Bronchial epithelial cell (primary cell): Measurements from ENCODE around the gene ADARB2. TPM values are rescaled to one million over a fixed set of nuclear protein-coding genes. Genes with fewer than 3 reads are reported as not detected.

Experiments used
- DNase-seq: peaks from one replicate; pipeline ENCODE4 v3.0.0-alpha.2; 2010; ENCODE audit warnings: low read depth
- FAIRE-seq: peaks from 2 replicates; lab custom pipeline; 2011; peaks lifted over from hg19 to GRCh38; lab: Jason Lieb, UNC
- H3K27me3 ChIP-seq: 2 replicates; pipeline ENCODE4 v1.5.1; 2011; ENCODE audit warnings: low read length; ENCODE audit not compliant: control insufficient read depth, insufficient read depth
- H3K36me3 ChIP-seq: 2 replicates; pipeline ENCODE4 v1.5.1; 2011; ENCODE audit warnings: low read length; ENCODE audit not compliant: control insufficient read depth, insufficient read depth
- H3K4me3 ChIP-seq: 2 replicates; pipeline ENCODE4 v1.5.1; 2011; ENCODE audit warnings: mild to moderate bottlenecking, low read depth, low read length, control low read depth
- total RNA-seq: library from RNA; depleted of rRNA; stranded (reverse); fragments of >200 nt; gene quantifications from 2 replicates; pipeline ENCODE4 v1.2.1, GENCODE V29; 2014
- TF ChIP-seq, protein P1 (sequence below): IDR thresholded peaks from 2 replicates; pipeline ENCODE4 v1.5.1; 2011; ENCODE audit warnings: mild to moderate bottlenecking, moderate library complexity, low read length, control low read depth, inconsistent platforms; ENCODE audit not compliant: insufficient read depth, severe bottlenecking

Gene ADARB2
- total RNA-seq, 1 donor from 2014 or later, result not detected

DNA sequence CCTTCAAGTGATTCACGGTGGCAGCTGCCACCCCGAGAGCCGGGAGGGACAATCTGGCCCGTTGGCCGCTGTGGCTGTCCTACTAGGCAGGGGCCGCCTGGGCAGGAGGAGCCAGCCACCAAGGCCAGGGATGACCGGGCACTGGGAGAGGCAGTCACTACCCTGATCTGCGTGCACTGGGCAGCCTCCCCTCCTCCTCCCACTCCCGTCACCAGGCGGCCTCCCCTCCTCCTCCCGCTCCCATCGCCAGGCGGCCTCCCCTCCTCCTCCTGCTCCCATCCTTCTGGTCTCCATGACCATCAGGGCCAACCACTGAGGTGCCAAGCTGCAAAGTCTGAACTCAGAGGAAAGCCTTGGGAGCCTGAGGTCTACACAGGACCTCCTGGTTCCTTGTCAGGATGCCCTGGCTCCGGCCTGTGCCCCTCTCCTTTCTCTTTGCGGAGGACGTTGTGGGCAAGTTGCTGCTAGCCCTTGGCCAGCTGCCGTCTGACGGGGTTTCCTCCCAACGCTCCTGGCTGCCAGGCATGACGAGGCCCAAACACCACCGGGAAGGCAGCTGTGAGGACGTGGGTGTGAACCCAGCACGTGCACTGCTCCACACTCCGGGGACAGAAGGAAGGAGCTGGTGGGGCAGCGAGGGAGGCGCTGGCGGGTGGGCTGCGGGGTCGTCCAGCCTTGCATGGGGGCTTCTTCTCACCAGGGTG, 550.0 kb downstream of the ADARB2 start:
- DNase-seq (no peak), FAIRE-seq (no peak)
- H3K36me3 ChIP-seq, result no peaks in the 10 kb centered on the region
- H3K4me3 ChIP-seq, result no peak overlapping the region
- H3K27me3 ChIP-seq, result no peaks in the 10 kb centered on the region
- TF ChIP-seq, protein P1, sequence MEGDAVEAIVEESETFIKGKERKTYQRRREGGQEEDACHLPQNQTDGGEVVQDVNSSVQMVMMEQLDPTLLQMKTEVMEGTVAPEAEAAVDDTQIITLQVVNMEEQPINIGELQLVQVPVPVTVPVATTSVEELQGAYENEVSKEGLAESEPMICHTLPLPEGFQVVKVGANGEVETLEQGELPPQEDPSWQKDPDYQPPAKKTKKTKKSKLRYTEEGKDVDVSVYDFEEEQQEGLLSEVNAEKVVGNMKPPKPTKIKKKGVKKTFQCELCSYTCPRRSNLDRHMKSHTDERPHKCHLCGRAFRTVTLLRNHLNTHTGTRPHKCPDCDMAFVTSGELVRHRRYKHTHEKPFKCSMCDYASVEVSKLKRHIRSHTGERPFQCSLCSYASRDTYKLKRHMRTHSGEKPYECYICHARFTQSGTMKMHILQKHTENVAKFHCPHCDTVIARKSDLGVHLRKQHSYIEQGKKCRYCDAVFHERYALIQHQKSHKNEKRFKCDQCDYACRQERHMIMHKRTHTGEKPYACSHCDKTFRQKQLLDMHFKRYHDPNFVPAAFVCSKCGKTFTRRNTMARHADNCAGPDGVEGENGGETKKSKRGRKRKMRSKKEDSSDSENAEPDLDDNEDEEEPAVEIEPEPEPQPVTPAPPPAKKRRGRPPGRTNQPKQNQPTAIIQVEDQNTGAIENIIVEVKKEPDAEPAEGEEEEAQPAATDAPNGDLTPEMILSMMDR, result no peak

DNA sequence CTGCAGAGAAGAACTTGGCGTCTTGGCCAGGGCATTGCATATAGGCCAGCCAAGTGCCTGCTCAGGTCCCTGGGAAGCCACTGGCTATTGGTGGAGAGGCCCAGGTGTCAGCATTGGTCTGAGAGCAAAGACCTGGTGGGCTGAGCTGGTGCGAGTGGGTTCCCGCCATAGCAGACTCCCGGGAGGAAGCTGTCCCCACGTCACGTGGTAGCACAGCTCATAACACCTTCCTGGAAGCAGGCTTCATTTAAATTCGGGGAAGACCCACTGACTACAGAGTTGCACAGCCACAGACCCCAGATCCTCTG, 550.7 kb downstream of the ADARB2 start:
- DNase-seq (no peak), FAIRE-seq (no peak)
- TF ChIP-seq, protein P1, result no peak
- Histone ChIP-seq H3K4me3 (no peak overlapping the region), H3K27me3 (no peaks in the 10 kb centered on the region), H3K36me3 (no peaks in the 10 kb centered on the region)

DNA sequence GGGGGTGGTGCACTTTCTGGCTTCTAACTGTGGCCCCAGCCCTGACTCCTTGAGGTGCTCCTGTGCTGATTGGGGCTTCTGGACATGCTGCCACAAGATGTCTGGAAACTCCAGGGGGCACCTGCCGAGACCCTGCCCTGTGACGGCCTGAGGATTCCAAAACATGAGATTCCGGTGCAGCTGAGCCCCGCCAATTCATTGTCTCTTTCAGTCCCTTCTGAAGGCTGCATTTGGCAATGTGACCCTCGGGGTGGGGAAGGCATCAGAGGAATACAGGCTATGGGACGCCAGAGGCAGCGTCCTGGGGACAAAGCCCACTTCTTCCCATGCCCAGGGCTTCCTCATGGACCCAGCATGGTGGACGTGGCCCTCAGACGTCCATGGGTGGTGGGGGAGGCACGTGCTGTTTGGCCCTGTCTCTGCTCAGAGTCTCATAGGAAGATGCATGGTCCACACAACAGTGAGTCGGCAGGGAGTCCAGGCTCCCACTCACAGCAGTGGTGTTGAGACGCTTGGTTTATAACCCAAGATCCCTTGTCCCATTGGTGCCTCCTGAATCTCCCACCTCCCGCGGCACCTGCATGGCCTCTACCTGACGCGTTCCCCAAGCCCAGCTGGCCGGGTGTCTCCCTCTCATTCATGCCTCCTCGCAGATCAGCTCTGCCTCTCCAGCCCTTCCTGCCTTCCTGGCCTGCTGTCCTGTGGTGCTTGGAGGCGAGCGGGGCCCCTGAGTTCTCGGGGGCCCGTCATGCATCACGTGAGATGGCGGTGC, 551.2 kb downstream of the ADARB2 start:
- Histone ChIP-seq H3K4me3 (no peak overlapping the region), H3K36me3 (no peaks in the 10 kb centered on the region), H3K27me3 (no peaks in the 10 kb centered on the region)
- TF ChIP-seq, protein P1, result no peak
- DNase-seq (no peak), FAIRE-seq (no peak)

DNA sequence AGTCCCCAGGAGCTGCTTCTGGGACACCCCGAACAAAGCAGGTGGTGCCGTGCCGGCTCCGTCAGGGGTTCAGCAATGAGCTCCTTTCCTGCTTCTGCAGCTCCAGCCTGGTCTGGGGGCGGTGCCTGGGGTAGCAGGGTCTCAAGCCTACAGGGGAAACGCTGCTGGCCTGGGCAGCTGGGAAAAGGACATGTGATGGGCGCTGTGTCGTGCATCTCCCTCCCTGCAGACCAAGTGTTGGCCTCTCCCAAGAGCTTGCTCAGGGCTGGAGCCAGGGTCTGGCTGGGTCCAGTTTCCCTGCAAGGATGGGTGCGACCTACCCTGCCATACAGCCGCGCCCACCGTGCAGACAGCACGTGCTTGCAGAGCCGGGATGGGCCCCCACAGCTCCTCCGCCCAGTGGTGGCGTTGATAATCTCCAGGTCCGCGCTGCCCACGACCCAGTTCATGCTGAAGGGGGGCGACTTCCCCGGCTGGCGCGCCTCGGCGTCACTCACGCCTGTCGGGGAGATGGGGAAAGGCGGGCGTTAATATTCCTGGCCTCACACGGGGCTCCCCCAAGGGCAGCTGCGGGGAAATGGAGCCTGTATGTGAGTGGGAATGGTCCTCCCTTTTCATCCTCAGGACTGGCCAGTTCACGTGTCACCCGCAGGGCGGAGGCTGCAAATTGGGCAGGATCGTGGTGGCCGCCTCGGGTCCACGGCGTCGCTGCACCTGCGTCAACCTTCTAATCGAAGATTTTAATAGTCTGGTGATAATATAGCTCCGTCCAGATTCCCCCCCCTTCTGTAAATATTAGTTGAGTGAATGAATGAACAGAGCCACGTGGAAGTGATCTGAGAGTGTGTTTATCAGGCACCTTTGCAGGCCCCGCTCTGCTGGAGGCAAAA, 552.5 kb downstream of the ADARB2 start:
- no peaks in the 10 kb centered on the region for H3K36me3 ChIP-seq
- H3K4me3 ChIP-seq, result no peak overlapping the region
- no peak for DNase-seq
- TF ChIP-seq, protein P1, result no peak
- no peak for FAIRE-seq
- H3K27me3 ChIP-seq, result no peaks in the 10 kb centered on the region

DNA sequence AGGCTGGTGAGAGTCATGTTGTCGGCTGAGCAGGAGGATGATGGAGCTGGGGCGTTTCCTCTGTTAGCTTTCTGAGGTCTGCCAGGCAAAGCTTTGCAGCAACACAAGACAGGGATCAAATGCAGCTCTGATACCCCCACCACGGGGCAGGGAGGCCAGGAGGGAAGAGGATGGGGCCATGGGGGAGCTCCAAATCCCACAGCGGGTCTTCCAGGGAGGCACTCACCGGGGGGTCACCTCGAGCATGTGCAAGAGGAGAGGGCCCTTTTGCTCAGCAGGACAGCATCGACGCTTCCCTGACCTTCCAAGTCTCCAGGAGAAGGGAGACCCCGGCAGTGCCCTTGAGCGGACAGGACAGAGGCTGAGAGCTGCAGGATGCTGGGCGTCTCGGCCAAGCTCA, 553.6 kb downstream of the ADARB2 start:
- TF ChIP-seq, protein P1, result no peak
- Histone ChIP-seq H3K4me3 (no peak overlapping the region), H3K27me3 (no peaks in the 10 kb centered on the region), H3K36me3 (no peaks in the 10 kb centered on the region)
- FAIRE-seq, result no peak
- DNase-seq, result no peak
